Keratinocyte (primary cell): ENCODE measurements around the gene SF3A2.

Experiments used
- EZH2 ChIP-seq: IDR thresholded peaks from one replicate; pipeline ENCODE4 v1.6.1; 2012; ENCODE audit warnings: inconsistent platforms, mild to moderate bottlenecking, low read length, moderate library complexity
- TF ChIP-seq, protein P1 (sequence below), 3 experiments: IDR thresholded peaks in 1 of 3; conservative IDR thresholded peaks in 1 of 3; optimal IDR thresholded peaks in 1 of 3; 2 replicates in 2 of 3; 3 replicates in 1 of 3; pipeline versions ENCODE3 to v1.5.1; 2011; ENCODE audit warnings: low read length in 3 of 3, mild to moderate bottlenecking in 3 of 3, moderate library complexity in 2 of 3, control low read depth in 1 of 3, inconsistent platforms in 1 of 3; ENCODE audit not compliant: insufficient read depth in 2 of 3; ENCODE audit errors: extremely low read depth in 1 of 3

DNA sequence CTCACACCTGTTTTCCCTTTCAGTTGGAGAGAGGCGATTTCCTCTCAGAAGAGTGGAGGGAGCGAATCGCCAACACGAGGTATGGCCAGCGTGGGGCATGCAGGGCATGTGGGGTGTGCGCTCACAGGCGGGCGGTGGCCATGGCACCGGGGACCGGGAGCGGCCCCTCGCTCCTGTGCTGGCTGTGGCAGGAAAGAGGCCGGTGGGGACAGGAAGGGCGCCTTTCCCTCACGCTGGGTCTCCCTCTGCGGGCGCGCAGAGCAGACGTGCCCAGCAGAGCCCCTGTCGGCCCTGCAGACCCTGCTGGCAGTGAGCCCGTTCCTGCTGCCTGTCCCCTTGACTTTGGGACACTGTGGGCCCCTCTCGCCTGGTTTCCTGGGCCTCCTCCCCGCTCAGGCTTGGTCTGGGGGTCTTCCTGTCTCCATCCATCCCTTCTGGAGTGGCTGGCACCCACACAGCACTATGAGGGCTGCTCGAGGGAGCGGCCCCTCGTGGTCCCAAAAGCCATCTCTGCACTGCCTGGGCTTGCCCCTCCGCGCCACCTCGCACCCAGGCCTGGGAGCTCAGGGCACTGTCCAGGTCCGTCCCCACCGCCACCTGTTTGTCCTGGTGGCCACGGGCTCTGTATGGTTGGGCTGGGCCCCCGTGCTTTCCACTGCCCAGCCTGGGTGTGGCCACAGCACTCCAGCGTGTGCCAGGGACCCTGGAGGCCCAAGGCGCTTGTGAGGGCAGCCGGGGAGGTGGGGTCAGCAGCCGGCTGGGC is 36.6 kb upstream of the SF3A2 start:
- TF ChIP-seq, protein P1, sequence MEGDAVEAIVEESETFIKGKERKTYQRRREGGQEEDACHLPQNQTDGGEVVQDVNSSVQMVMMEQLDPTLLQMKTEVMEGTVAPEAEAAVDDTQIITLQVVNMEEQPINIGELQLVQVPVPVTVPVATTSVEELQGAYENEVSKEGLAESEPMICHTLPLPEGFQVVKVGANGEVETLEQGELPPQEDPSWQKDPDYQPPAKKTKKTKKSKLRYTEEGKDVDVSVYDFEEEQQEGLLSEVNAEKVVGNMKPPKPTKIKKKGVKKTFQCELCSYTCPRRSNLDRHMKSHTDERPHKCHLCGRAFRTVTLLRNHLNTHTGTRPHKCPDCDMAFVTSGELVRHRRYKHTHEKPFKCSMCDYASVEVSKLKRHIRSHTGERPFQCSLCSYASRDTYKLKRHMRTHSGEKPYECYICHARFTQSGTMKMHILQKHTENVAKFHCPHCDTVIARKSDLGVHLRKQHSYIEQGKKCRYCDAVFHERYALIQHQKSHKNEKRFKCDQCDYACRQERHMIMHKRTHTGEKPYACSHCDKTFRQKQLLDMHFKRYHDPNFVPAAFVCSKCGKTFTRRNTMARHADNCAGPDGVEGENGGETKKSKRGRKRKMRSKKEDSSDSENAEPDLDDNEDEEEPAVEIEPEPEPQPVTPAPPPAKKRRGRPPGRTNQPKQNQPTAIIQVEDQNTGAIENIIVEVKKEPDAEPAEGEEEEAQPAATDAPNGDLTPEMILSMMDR (optimal IDR thresholded peaks at IDR 0.05 in 1 of 3, IDR thresholded peaks at IDR 0.05 in 1 of 3, conservative IDR thresholded peaks at IDR 0.05 in 1 of 3; ENCODE audit: extremely low read depth in 1 of 3, insufficient read depth in 2 of 3, low read length in 3 of 3): no peak
- no peak for TF ChIP-seq EZH2
